Measurements from ENCODE around the gene ZNF24. TPM values are rescaled to one million over a fixed set of nuclear protein-coding genes. Genes with fewer than 3 reads are reported as not detected.

The ZNF24 gene
- total RNA-seq, 1 experiment from 2014 or later: 56.9 TPM

GRCh38 chr18:35393716-35394115 lies 49.5 kb upstream of the ZNF24 start (continued):
- TF ChIP-seq E2F4 (CRISPR knock-in tag; IDR thresholded peaks at IDR 0.05; ENCODE audit: borderline replicate concordance, low read depth) (no peak), GTF2I (CRISPR knock-in tag; conservative IDR thresholded peaks at IDR 0.05) (no peak)

DNA sequence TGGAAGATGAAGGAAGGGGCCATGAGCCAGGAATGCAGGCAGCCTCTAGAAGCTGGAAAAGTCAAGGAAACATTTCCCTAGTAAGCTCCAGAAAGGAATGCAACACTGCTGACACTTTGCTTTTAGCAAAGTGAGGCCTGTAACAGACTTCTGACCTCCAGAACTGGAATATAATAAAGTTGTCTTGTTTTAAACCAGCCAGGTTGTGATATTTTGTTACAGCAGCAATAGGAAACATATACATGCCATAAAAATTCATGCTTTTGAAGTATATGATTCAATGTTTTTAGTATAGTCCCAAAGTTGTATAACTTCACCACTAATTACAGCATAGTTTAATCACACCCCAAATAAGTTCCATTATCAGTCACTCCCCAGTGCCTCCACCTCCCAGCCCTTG lies 48.2 kb upstream of the ZNF24 start:
- Mint-ChIP-seq H3K27me3 (ENCODE audit: low read depth) (no peaks in the 10 kb centered on the region), H3K4me3 (no peak overlapping the region), H3K36me3 (peaks cover 4% of the 10 kb centered on the region; the same call in 1 of the 2 replicates), H3K4me1 (peaks cover 7% of the 10 kb centered on the region; the same call in 1 of the 2 replicates), H3K27ac (no peak overlapping the region), H3K9me3 (peaks cover 8% of the 10 kb centered on the region)
- DNase-seq (ENCODE audit: low spot score): no peak
- ChIA-PET POLR2A (no interaction called here), CTCF (no interaction called here)
- no peak for ATAC-seq
- TF ChIP-seq KAT7 (CRISPR knock-in tag; IDR thresholded peaks at IDR 0.05; ENCODE audit: borderline replicate concordance): no peak
- TF ChIP-seq ZMAT4 (CRISPR knock-in tag; IDR thresholded peaks at IDR 0.05): no peak
- no peak for TF ChIP-seq SMAD3 (CRISPR knock-in tag; IDR thresholded peaks at IDR 0.05; ENCODE audit: borderline replicate concordance)
- TF ChIP-seq ZNF219 (CRISPR knock-in tag; IDR thresholded peaks at IDR 0.05; ENCODE audit: borderline replicate concordance): no peak
- no peak for TF ChIP-seq FOXK1 (CRISPR knock-in tag; IDR thresholded peaks at IDR 0.05)
- no peak for TF ChIP-seq FOXP1 (CRISPR knock-in tag; IDR thresholded peaks at IDR 0.05; ENCODE audit: borderline replicate concordance)
- TF ChIP-seq TEAD4 (CRISPR knock-in tag; IDR thresholded peaks at IDR 0.05): no peak
- TF ChIP-seq MYBL2 (CRISPR knock-in tag; IDR thresholded peaks at IDR 0.05): no peak
- TF ChIP-seq ZBTB21 (CRISPR knock-in tag; IDR thresholded peaks at IDR 0.05; ENCODE audit: borderline replicate concordance): no peak
- TF ChIP-seq, protein P1, sequence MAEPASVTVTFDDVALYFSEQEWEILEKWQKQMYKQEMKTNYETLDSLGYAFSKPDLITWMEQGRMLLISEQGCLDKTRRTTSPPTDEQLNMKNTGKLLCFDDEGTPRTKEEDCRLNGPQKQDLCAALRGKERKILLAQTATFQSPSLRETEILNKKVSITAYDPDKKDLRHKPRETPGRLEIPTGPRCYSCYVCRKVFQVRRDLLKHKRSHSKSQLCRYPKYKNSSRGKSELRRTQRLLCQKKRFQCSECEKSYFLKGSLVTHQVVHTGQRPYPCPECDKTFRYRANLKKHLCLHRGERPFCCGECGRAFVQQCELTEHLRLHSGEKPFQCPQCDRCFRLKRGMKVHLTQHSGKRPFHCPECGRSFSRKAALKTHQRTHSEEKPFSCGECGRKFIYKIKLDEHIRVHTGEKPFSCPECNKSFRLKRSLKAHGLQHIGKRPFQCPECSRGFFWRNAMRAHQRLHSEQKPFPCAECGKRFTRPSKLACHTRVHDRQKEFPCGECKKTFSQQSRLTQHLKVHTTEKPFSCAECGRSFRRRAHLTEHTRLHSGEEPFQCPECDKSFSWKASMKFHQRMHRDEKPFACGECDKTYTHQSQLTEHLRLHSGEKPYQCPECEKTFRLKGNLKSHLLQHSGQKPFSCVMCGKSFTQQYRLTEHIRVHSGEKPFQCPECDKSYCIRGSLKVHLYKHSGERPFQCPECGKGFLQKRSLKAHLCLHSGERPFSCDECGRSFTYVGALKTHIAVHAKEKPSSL (CRISPR knock-in tag; conservative IDR thresholded peaks at IDR 0.05): no peak
- TF ChIP-seq, protein P2, sequence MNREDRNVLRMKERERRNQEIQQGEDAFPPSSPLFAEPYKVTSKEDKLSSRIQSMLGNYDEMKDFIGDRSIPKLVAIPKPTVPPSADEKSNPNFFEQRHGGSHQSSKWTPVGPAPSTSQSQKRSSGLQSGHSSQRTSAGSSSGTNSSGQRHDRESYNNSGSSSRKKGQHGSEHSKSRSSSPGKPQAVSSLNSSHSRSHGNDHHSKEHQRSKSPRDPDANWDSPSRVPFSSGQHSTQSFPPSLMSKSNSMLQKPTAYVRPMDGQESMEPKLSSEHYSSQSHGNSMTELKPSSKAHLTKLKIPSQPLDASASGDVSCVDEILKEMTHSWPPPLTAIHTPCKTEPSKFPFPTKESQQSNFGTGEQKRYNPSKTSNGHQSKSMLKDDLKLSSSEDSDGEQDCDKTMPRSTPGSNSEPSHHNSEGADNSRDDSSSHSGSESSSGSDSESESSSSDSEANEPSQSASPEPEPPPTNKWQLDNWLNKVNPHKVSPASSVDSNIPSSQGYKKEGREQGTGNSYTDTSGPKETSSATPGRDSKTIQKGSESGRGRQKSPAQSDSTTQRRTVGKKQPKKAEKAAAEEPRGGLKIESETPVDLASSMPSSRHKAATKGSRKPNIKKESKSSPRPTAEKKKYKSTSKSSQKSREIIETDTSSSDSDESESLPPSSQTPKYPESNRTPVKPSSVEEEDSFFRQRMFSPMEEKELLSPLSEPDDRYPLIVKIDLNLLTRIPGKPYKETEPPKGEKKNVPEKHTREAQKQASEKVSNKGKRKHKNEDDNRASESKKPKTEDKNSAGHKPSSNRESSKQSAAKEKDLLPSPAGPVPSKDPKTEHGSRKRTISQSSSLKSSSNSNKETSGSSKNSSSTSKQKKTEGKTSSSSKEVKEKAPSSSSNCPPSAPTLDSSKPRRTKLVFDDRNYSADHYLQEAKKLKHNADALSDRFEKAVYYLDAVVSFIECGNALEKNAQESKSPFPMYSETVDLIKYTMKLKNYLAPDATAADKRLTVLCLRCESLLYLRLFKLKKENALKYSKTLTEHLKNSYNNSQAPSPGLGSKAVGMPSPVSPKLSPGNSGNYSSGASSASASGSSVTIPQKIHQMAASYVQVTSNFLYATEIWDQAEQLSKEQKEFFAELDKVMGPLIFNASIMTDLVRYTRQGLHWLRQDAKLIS (CRISPR knock-in tag; IDR thresholded peaks at IDR 0.05; ENCODE audit: borderline replicate concordance): no peak
- no peak for TF ChIP-seq NR3C1 (CRISPR knock-in tag; conservative IDR thresholded peaks at IDR 0.05; ENCODE audit: low read depth)
- no peak for TF ChIP-seq EMX1 (CRISPR knock-in tag; IDR thresholded peaks at IDR 0.05)
- TF ChIP-seq, protein P3, sequence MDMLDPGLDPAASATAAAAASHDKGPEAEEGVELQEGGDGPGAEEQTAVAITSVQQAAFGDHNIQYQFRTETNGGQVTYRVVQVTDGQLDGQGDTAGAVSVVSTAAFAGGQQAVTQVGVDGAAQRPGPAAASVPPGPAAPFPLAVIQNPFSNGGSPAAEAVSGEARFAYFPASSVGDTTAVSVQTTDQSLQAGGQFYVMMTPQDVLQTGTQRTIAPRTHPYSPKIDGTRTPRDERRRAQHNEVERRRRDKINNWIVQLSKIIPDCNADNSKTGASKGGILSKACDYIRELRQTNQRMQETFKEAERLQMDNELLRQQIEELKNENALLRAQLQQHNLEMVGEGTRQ (CRISPR knock-in tag; IDR thresholded peaks at IDR 0.05): no peak
- TF ChIP-seq, protein P4, sequence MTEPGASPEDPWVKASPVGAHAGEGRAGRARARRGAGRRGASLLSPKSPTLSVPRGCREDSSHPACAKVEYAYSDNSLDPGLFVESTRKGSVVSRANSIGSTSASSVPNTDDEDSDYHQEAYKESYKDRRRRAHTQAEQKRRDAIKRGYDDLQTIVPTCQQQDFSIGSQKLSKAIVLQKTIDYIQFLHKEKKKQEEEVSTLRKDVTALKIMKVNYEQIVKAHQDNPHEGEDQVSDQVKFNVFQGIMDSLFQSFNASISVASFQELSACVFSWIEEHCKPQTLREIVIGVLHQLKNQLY (CRISPR knock-in tag; IDR thresholded peaks at IDR 0.05): no peak
- no peak for TF ChIP-seq PRDM15 (CRISPR knock-in tag; IDR thresholded peaks at IDR 0.05)
- TF ChIP-seq SMAD4 (CRISPR knock-in tag; IDR thresholded peaks at IDR 0.05): no peak

All from WTC11 (cell line).